IPS-18a (cell line): ENCODE data around the gene SOX5.

Experiments used
- H3K27ac ChIP-seq: one replicate; pipeline ENCODE4 v1.5.1; 2013; ENCODE audit warnings: low read length
- H3K27me3 ChIP-seq: one replicate; pipeline ENCODE4 v1.6.1; 2013; ENCODE audit warnings: mild to moderate bottlenecking, low read length; ENCODE audit not compliant: control insufficient read depth, insufficient read depth
- H3K36me3 ChIP-seq: one replicate; pipeline ENCODE4 v1.6.1; 2013; ENCODE audit warnings: low read depth, low read length; ENCODE audit not compliant: control insufficient read depth
- H3K4me1 ChIP-seq: one replicate; pipeline ENCODE4 v1.6.1; 2013; ENCODE audit warnings: low read depth, low read length; ENCODE audit not compliant: control insufficient read depth
- H3K4me3 ChIP-seq: one replicate; pipeline ENCODE4 v1.5.1; 2013; ENCODE audit warnings: low read length
- H3K9ac ChIP-seq: one replicate; pipeline ENCODE4 v1.6.1; 2013; ENCODE audit warnings: mild to moderate bottlenecking, low read length, moderate library complexity
- H3K9me3 ChIP-seq: one replicate; pipeline ENCODE4 v1.6.1; 2013; ENCODE audit warnings: low read depth, low read length; ENCODE audit not compliant: control insufficient read depth

The SOX5 gene

DNA sequence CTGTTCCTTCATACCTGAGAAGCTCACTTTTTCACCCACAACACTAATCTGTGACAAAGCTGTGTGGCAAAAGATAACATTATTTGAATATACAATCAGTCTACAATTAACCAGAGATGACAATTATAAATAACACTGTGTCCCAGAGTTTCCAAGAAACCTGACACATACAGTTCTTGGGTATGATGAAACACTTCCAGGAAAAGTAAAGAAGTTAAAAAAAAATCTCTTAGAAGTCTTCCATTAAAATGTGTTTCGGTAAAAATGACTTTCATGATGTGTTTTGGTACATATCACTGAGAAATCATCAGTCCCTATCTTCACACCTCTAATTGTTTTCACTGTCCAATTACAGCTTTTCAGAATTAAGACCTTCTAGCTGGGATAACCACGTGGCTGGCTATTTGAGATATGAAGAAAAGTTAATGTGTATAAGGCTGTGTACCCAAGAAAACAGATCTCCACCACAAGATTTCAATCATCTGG lies 390.2 kb downstream of the SOX5 start:
- Histone ChIP-seq H3K4me1 (peaks cover 7% of the 10 kb centered on the region), H3K9ac (no peak overlapping the region), H3K36me3 (no peaks in the 10 kb centered on the region), H3K4me3 (no peak overlapping the region), H3K9me3 (no peaks in the 10 kb centered on the region), H3K27me3 (no peaks in the 10 kb centered on the region), H3K27ac (no peak overlapping the region)

DNA sequence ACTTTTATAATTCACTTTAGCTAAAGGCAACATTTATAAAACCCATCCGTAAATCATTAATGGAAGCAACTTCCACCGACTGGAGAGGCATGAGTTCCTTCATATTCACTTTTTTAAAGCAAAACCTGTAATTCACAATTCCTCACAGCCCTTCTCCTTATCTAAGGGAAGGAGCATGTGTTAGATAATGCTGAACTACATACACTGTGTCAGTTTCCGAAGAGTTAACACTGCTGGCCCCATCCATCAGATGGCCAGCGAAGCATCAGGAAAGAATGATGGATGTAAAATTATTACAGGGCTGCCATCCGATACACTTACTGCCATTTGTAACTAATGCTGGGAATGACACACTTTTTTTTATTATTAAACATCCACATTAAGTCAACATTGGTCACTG lies 392.8 kb downstream of the SOX5 start:
- no peak overlapping the region for H3K9ac ChIP-seq
- H3K4me3 ChIP-seq, result no peak overlapping the region
- H3K27ac ChIP-seq, result no peak overlapping the region
- no peaks in the 10 kb centered on the region for H3K27me3 ChIP-seq
- H3K9me3 ChIP-seq, result no peaks in the 10 kb centered on the region
- H3K4me1 ChIP-seq, result peaks cover 6% of the 10 kb centered on the region
- no peaks in the 10 kb centered on the region for H3K36me3 ChIP-seq

DNA sequence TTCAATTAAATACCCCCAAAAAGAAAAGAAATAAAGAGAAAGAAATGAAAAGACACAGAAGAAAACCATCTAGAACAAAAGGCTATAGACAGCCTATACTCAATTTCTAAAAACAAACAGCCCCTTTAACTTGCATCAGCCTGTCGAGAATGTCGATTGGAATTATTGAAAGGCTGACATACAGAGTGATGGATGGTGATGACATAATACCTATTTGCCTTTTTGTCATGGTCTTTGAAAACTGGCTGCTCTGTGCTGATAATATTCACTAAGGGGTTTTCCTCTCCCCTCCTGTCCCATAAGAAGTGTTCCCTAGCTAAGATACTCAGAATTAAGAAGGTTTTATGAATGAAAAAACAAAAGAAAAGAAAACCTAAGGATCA lies 393.7 kb downstream of the SOX5 start:
- H3K9me3 ChIP-seq, result no peaks in the 10 kb centered on the region
- H3K4me1 ChIP-seq, result no peaks in the 10 kb centered on the region
- H3K36me3 ChIP-seq, result no peaks in the 10 kb centered on the region
- H3K4me3 ChIP-seq, result no peak overlapping the region
- H3K27me3 ChIP-seq, result no peaks in the 10 kb centered on the region
- H3K27ac ChIP-seq, result no peak overlapping the region
- no peak overlapping the region for H3K9ac ChIP-seq

DNA sequence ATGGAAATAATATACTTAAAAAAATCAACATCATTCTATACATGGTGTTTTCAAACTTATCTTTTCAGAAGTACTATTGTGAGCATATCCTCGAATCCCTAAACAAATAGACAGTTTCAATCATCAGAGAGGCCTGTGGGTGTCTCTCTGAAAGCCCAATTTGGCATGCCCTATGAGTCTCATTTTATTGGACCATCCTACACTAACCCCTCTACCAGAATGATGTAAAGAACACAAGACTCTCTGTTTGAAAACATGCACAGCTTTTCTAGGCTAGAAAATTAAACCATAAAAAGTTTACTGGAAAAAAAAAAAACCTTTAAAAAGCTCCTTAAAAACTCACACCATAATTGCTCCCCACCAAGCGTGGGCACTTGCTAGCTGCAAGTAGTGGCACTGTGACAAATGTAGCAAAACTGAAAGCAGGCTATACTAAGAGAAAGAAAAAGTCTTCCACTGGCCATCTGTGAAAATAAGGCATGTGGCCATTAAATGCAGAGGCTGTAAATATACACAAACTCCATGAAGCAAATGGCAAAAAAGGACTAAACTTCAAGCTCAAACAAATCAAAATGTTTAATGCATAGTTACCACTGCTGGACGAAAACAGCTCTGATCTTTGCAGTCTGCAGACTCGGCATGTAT lies 394.2 kb downstream of the SOX5 start:
- Histone ChIP-seq H3K9me3 (no peaks in the 10 kb centered on the region), H3K27me3 (no peaks in the 10 kb centered on the region), H3K9ac (no peak overlapping the region), H3K4me3 (no peak overlapping the region), H3K27ac (no peak overlapping the region), H3K36me3 (no peaks in the 10 kb centered on the region), H3K4me1 (no peaks in the 10 kb centered on the region)

DNA sequence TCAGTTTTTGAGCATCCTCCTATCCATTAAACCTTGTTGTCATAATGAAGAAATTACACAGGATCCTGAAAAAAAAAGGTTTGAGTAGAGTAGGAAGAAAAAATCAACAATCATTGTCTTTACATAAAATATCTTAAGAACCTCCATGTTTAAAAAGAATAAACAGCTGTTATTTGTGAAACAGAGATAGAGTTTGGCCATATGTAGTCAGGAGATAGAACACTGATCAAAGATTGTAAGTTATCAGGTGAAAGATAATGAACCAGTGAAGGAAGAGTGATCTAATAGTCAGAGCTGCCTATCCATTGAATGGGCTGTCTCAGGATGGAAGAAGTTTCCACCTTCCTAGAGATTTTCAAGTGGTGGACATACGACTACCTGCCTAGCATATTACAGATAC lies 397.1 kb downstream of the SOX5 start:
- Histone ChIP-seq H3K9ac (no peak overlapping the region), H3K9me3 (no peaks in the 10 kb centered on the region), H3K4me3 (no peak overlapping the region), H3K4me1 (no peaks in the 10 kb centered on the region), H3K36me3 (no peaks in the 10 kb centered on the region), H3K27ac (no peak overlapping the region), H3K27me3 (no peaks in the 10 kb centered on the region)

DNA sequence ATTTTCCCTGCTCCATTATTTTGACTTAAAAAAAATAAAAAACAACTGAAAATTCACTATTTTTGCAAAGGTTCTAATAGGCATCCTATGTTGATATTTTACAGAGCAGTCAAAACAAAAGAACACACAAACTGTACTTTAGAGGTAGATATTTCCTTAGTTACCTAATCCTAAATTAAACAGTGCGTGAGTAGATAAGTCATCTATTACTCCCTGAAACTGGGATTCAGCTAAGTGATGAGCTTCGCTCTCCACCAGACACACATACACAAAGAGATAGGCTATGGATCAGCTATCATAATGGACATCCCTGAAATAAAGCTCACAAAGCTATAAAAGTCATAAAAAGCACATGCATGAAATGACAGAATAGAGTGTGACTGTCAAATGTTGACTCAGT lies 398.7 kb downstream of the SOX5 start:
- no peak overlapping the region for H3K4me3 ChIP-seq
- H3K36me3 ChIP-seq, result no peaks in the 10 kb centered on the region
- H3K4me1 ChIP-seq, result no peaks in the 10 kb centered on the region
- no peaks in the 10 kb centered on the region for H3K27me3 ChIP-seq
- H3K27ac ChIP-seq, result no peak overlapping the region
- H3K9me3 ChIP-seq, result no peaks in the 10 kb centered on the region
- no peak overlapping the region for H3K9ac ChIP-seq

DNA sequence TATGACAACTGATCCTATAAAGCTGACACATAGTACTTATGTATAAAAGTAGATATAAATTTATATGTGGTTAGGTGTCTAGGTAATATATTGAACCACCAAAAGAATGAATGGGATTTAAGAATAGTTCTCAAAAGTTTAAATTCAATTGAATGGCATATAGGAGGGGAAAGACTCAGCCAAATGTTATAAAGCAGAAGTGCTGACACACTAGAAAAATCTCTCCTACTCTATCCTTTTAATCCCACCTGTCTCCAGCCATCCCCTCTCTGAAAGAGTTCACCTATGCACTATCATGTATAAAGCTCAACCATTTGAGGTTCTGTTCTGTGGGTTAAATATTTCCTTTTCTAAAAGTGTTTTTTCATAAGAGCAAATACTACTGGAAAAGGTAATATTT lies 400.7 kb downstream of the SOX5 start:
- Histone ChIP-seq H3K4me3 (no peak overlapping the region), H3K9ac (no peak overlapping the region)

DNA sequence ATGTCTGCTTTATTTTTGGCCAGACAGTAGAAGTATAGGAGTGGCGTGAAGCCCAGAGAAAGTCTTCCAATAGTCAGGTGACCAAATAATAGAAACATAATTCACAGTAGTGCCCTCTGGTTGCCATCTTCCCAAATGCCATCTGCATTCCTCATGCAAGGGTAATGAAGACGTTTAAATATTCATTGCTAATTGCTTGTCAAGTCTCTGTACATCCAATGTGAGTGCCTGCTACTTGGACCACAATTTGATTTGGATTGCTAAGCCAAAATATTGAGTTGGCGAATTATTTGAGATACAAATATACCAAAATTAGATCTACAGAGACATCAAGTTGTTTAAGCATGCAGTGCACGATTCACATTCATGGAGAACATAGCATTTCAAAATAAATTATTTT lies 402.7 kb downstream of the SOX5 start:
- Histone ChIP-seq H3K27me3 (no peaks in the 10 kb centered on the region), H3K4me1 (no peaks in the 10 kb centered on the region), H3K9me3 (no peaks in the 10 kb centered on the region), H3K36me3 (no peaks in the 10 kb centered on the region), H3K9ac (no peak overlapping the region), H3K27ac (no peak overlapping the region), H3K4me3 (no peak overlapping the region)

More for the DNA sequence above, 400.7 kb downstream of the SOX5 start:
- Histone ChIP-seq H3K27me3 (no peaks in the 10 kb centered on the region), H3K4me1 (no peaks in the 10 kb centered on the region), H3K9me3 (no peaks in the 10 kb centered on the region), H3K27ac (no peak overlapping the region), H3K36me3 (no peaks in the 10 kb centered on the region)

DNA sequence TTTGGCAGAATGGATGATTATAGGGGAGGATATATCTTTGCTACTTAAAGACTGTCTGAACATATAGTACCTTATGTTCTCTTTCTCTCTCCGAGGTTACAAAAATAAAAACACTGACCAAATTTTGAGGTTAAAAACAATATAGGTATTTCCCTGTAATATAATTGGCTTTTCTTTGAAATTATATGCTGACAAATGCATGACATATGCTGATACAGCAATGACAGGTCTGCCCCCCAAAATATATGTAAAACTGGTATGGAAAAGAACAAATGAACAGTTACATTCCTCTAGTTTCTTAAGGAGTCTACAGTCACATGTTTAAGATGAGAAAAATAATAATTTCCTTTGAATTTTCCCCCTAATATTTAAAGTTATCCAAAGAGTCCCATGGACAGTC lies 405.7 kb downstream of the SOX5 start:
- no peaks in the 10 kb centered on the region for H3K27me3 ChIP-seq
- H3K9me3 ChIP-seq, result no peaks in the 10 kb centered on the region
- no peak overlapping the region for H3K27ac ChIP-seq
- peaks cover 2% of the 10 kb centered on the region for H3K4me1 ChIP-seq
- no peak overlapping the region for H3K9ac ChIP-seq
- no peaks in the 10 kb centered on the region for H3K36me3 ChIP-seq
- no peak overlapping the region for H3K4me3 ChIP-seq

DNA sequence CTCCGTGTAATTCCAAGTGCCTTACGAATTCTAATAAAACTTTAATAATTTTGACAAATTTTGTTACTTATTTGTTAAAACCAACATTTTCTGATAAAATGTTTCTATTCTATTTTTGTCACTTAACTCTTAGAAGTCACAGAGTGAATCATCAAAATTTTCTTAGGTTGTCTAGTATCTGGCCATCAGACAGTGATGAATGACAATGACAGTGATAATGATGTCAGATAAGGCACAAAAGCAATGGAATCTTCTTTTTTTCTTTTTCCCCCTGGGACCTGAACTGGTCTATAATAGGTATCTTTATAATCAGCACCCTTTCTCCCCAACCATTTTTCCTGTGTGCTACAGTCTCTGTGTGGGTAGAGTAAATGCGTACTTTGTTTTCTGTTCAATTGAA lies 407.3 kb downstream of the SOX5 start:
- Histone ChIP-seq H3K36me3 (no peaks in the 10 kb centered on the region), H3K4me1 (peaks cover 2% of the 10 kb centered on the region), H3K9ac (no peak overlapping the region), H3K9me3 (no peaks in the 10 kb centered on the region), H3K27ac (no peak overlapping the region), H3K27me3 (no peaks in the 10 kb centered on the region), H3K4me3 (no peak overlapping the region)

DNA sequence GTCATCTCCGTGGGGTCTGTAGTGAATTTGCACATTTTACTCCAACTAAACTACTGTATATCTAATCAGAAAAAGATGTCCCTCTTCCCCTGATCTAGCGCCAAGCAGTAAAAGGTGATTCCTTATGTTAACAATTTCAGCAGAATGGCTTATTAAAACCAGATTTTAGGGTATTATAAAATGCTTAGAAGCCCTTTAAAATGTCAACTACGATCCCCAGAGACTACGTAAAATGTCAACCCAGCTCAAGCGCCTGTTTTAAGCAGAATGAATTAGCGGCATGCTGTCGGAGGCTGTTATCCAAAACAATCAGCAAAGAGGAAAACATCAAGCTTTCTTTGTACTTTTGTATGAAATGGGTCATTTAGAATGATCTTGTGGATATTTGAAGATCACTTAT lies 408.9 kb downstream of the SOX5 start:
- H3K27ac ChIP-seq, result no peak overlapping the region
- H3K36me3 ChIP-seq, result no peaks in the 10 kb centered on the region
- H3K4me3 ChIP-seq, result no peak overlapping the region
- H3K9ac ChIP-seq, result no peak overlapping the region
- H3K9me3 ChIP-seq, result no peaks in the 10 kb centered on the region
- H3K27me3 ChIP-seq, result no peaks in the 10 kb centered on the region
- peaks cover 2% of the 10 kb centered on the region for H3K4me1 ChIP-seq

DNA sequence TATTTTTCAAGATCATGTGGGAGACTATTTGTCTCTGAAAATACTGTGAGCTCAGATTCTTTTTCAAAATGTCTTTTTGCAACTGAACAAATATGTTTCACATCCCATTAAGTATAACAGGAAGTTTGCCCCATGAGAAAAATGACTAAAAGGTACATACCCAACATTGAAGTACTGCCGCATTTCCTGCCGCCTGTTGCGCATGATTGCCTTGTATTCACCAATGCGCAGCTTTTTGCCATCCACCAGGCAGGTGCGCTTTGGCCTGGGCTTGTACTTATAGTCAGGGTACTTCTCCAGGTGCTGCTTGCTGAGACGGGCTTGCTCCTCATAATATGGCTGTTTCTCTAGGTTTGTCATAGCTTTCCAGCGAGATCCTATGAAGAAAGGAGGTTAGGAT lies 413.2 kb downstream of the SOX5 start:
- Histone ChIP-seq H3K4me1 (peaks cover 2% of the 10 kb centered on the region), H3K9me3 (no peaks in the 10 kb centered on the region), H3K36me3 (no peaks in the 10 kb centered on the region), H3K27ac (no peak overlapping the region), H3K4me3 (no peak overlapping the region), H3K27me3 (no peaks in the 10 kb centered on the region), H3K9ac (no peak overlapping the region)
